Tibial nerve (tissue), 4 donors: ENCODE measurements around the gene SLC4A11. TPM values are rescaled to one million over a fixed set of nuclear protein-coding genes. Genes with fewer than 3 reads are reported as not detected.

Experiments used
- DNase-seq, 2 donors: peaks; one replicate each; pipeline ENCODE4 v3.0.0-alpha.2; 2019; ENCODE audit warnings: low spot score in 2 of 2
- H3K27ac ChIP-seq, 4 donors: fragments of 200-600 bp; sonication (generic) in 3 of 4; one replicate each; pipeline ENCODE4 v1.5.1; 2017 to 2019; ENCODE audit warnings: mild to moderate bottlenecking in 1 of 4
- H3K27me3 ChIP-seq, 2 donors: fragments of 200-600 bp; sonication (generic) in 1 of 2; one replicate each; pipeline versions ENCODE4 v1.5.1 to v1.6.0; 2017 to 2019
- H3K36me3 ChIP-seq, 3 donors: fragments of 200-600 bp; sonication (generic); one replicate each; pipeline ENCODE4 v1.5.1; 2018 to 2019
- H3K4me1 ChIP-seq, 4 donors: fragments of 200-600 bp; sonication (generic) in 3 of 4; one replicate each; pipeline ENCODE4 v1.5.1; 2017 to 2019
- H3K4me3 ChIP-seq, 4 donors: fragments of 200-600 bp; sonication (generic) in 3 of 4; one replicate each; pipeline ENCODE4 v1.5.1; 2017 to 2019; ENCODE audit warnings: mild to moderate bottlenecking in 1 of 4, moderate library complexity in 1 of 4
- H3K9me3 ChIP-seq, 4 donors: fragments of 200-600 bp; sonication (generic) in 3 of 4; one replicate each; pipeline ENCODE4 v1.5.1; 2017 to 2019
- EP300 ChIP-seq, 2 donors: sonication (generic); formaldehyde crosslinking; IDR thresholded peaks; one replicate each; pipeline ENCODE4 v1.6.1; 2017; ENCODE audit warnings: antibody characterized with exemption in 2 of 2, mild to moderate bottlenecking in 1 of 2
- POLR2A ChIP-seq, 2 donors: fragments of 450-650 bp; IDR thresholded peaks; one replicate each; pipeline ENCODE4 v1.6.1; 2017; ENCODE audit warnings: antibody characterized with exemption in 2 of 2, mild to moderate bottlenecking in 2 of 2, moderate library complexity in 2 of 2
- WGBS, 2 donors: methylation state at CpG; one replicate each; pipeline ENCODE4 v1.1.5; 2018; 5-methylcytosine and 5-hydroxymethylcytosine counted together
- total RNA-seq, 4 donors: library from RNA; depleted of rRNA; stranded (reverse); fragments of >200 nt; gene quantifications; one replicate each; pipeline ENCODE4 v1.1.0, GENCODE V29; 2016
- TF ChIP-seq, protein P1 (sequence below), 5 experiments: fragments of 200-600 bp in 3 of 5; fragments of 450-650 bp in 2 of 5; sonication (generic) in 3 of 5; IDR thresholded peaks; one replicate each; pipeline ENCODE4 v1.5.1; 2016 to 2019; ENCODE audit warnings: antibody characterized with exemption in 5 of 5, mild to moderate bottlenecking in 3 of 5, moderate library complexity in 2 of 5

SLC4A11 gene
- total RNA-seq, 4 donors from 2014 or later, result 0.21 to 0.78 TPM; not detected in 2

DNA sequence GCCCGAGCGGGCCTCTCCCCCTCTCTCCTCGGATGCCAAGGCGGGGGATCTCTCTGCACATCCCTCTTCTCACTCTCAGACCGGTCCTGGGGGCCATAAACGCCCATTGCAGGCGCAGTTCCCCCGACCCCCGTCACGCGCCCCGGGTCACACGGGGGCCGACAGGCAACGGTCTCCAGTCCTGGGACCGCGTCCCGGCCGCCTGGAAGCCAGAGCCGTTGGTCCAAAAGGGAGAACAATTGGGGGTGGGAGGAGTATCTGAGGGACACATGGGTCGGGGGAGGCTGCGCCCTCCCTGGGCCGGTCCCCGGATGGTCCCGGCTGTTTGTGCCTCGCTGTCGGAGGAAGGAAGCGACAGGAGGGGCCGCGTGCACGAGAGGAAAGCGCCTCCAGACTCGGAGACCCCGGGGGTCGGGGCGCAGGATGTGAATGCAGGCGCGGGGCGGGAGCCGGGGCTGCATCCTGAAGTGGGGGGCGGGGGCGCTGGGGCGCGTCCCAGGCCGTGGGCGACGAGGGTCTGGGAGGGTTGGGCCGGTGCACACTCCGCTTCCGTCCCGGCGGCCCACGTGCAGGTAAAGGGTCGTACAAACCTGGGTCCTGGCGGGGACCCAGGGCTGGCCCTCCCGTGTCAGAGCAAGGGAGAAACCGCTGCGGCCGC, 903 bp downstream of the SLC4A11 start:
- Histone ChIP-seq H3K27me3 (peaks cover 0 to 74% of the 10 kb centered on the region in 2 donors), H3K4me1 (peaks cover 0 to 26% (median 17%) of the 10 kb centered on the region in 4 donors), H3K9me3 (no peaks in the 10 kb centered on the region), H3K36me3 (no peaks in the 10 kb centered on the region), H3K4me3 (peak overlapping the region; percentile 41 to 66 (median 49)), H3K27ac (no peak overlapping the region)
- DNase-seq, result no peak
- TF ChIP-seq, protein P1, sequence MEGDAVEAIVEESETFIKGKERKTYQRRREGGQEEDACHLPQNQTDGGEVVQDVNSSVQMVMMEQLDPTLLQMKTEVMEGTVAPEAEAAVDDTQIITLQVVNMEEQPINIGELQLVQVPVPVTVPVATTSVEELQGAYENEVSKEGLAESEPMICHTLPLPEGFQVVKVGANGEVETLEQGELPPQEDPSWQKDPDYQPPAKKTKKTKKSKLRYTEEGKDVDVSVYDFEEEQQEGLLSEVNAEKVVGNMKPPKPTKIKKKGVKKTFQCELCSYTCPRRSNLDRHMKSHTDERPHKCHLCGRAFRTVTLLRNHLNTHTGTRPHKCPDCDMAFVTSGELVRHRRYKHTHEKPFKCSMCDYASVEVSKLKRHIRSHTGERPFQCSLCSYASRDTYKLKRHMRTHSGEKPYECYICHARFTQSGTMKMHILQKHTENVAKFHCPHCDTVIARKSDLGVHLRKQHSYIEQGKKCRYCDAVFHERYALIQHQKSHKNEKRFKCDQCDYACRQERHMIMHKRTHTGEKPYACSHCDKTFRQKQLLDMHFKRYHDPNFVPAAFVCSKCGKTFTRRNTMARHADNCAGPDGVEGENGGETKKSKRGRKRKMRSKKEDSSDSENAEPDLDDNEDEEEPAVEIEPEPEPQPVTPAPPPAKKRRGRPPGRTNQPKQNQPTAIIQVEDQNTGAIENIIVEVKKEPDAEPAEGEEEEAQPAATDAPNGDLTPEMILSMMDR (IDR thresholded peaks at IDR 0.05), result no peak
- TF ChIP-seq POLR2A (IDR thresholded peaks at IDR 0.05), result no peak
- no peak for TF ChIP-seq EP300 (IDR thresholded peaks at IDR 0.05)
- WGBS, 2 donors, result 4 to 6% methylated on average over 23 to 47 of the region's 59 CpGs

DNA sequence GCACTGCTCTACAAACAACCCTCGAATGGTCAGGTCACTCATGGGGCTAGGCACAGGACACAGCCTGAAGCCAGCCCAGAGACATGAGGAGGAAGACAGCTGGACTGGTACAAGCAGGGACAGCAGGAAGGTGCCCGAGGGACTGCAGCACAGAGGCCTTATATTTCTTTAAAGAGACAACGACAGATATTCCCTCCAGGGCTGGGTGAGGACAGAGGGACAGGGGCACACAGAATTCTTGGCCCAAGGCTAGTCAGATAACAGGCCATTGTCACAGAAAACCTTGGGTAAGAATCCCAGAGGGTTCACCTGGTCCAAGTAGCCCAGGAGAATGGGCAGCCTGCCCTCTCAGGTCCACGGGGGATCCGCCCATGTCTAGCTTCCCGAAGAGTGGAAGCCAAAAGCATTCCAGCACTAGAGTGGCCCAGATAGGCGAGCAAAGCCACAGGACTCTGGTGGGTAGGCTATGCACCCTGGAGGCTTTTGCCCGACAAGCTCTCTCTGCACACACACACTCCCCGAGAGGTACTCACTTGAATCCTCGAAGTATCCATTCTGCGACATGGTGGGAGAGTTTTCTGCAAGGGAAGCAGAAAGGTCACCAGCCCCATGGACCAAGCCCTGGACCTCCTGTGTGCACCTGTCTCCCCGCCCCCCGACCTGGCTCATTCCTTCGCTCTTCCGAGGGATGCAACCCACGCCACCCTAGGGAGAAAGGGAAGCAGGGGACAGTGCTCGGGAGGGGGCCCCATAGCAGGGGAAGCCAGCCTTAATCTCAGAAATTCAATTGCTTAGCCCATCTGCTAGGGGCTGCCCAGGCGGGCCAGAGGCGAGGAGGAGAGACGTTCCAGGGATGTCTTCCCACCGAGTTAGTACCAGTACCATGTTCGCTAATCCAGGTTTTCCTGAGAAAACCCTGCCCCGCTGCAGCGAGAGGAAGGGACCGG, 1.7 kb downstream of the SLC4A11 start:
- DNase-seq, result no peak
- H3K4me1 ChIP-seq, result peaks cover 0 to 26% (median 17%) of the 10 kb centered on the region in 4 donors
- no peaks in the 10 kb centered on the region for H3K9me3 ChIP-seq
- H3K27ac ChIP-seq, result no peak overlapping the region
- peaks cover 0 to 74% of the 10 kb centered on the region in 2 donors for H3K27me3 ChIP-seq
- no peaks in the 10 kb centered on the region for H3K36me3 ChIP-seq
- TF ChIP-seq POLR2A (IDR thresholded peaks at IDR 0.05) (no peak), EP300 (IDR thresholded peaks at IDR 0.05) (no peak)
- TF ChIP-seq, protein P1 (IDR thresholded peaks at IDR 0.05), result no peak
- H3K4me3 ChIP-seq, result no peak overlapping the region
- WGBS, 2 donors, result 47 to 57% methylated on average over 23 of the region's 25 CpGs

DNA sequence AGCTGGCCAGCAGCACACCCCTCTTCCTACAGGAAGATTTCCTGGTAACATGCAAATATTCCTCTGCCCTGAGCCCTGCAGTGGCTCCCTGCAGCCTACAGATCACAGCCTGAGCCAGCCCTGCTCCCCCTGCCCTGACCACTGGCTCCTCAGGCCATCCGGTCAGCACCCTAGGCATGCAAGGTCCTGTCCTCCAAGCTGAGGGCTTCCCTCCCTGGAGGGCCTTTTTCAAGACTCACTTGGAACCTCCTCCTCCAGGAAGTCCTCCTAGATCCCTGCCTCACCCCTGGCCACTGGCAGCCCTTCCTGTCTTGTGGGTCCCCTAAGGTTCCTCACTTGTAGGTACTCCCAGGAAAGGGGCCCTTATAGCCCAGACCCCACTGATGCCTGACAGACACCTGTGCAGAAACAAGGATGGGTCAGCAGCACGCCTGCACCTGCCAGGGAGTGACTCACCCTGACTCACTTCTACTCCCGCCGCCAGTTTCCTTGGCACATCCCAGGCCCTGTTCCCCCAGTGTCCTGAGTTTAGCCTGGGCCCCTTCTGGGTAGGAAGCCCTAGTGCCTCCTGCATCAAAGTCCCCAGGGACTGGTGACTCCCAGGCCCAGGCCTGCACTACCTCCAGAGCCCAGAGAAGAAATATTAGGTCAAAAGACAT, 3.2 kb downstream of the SLC4A11 start:
- no peak overlapping the region for H3K27ac ChIP-seq
- no peaks in the 10 kb centered on the region for H3K9me3 ChIP-seq
- peaks cover 0 to 26% (median 17%) of the 10 kb centered on the region in 4 donors for H3K4me1 ChIP-seq
- no peak for TF ChIP-seq POLR2A (IDR thresholded peaks at IDR 0.05)
- TF ChIP-seq, protein P1 (IDR thresholded peaks at IDR 0.05), result no peak
- TF ChIP-seq EP300 (IDR thresholded peaks at IDR 0.05), result no peak
- 83 to 90% methylated on average over 4 of the region's 4 CpGs for WGBS, 2 donors
- peaks cover 0 to 64% of the 10 kb centered on the region in 2 donors for H3K27me3 ChIP-seq
- no peak for DNase-seq
- no peak overlapping the region for H3K4me3 ChIP-seq
- no peaks in the 10 kb centered on the region for H3K36me3 ChIP-seq

DNA sequence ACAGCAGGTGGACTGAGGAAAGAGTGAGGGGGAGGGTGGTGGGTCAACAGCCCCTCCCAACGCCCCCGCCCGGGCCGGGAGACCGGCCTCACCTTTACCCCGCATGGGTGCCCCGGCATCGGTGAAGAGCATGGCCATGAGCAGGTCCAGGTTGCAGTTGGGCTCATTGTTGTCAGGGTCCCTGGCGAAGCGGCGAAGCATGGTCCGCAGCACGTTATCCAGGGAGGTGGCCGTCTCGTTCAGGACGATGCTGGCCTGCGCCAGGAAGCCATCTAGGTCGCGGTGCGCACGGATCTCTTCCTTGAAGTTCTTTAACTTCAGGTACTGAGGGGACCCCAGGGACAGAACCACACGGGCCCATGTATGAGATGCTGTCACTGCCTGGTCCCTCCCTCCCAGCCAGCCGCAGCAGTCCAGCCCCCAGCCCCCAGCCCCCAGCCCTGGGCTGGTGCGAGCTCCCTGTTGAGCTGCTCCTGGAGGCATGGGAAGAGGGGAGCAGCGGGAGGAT, 4.9 kb downstream of the SLC4A11 start:
- no peak for TF ChIP-seq EP300 (IDR thresholded peaks at IDR 0.05)
- TF ChIP-seq, protein P1 (IDR thresholded peaks at IDR 0.05), result no peak
- no peak for TF ChIP-seq POLR2A (IDR thresholded peaks at IDR 0.05)
- H3K36me3 ChIP-seq, result no peaks in the 10 kb centered on the region
- H3K4me1 ChIP-seq, result peaks cover 0 to 15% (median 9%) of the 10 kb centered on the region in 4 donors
- no peaks in the 10 kb centered on the region for H3K9me3 ChIP-seq
- H3K4me3 ChIP-seq, result no peak overlapping the region
- 89 to 91% methylated on average over 14 to 24 of the region's 25 CpGs for WGBS, 2 donors
- no peak for DNase-seq
- no peak overlapping the region for H3K27ac ChIP-seq
- H3K27me3 ChIP-seq, result peaks cover 0 to 47% of the 10 kb centered on the region in 2 donors
